Stimulated activated naive CD8-positive, alpha-beta T cell treated with anti-CD3 and anti-CD28 coated beads, Interleukin-15, Interleukin-2, amounts not matched to agents 100 U/mL and 50 U/mL, for 24 hours (primary cell): ENCODE measurements around the gene BHMT.
"Not testable (repeated sequence)": the region's sequence is repeated elsewhere in the genome, so short reads cannot be mapped to it uniquely, and the experiment has no call there.

ENCODE experiments used
- ATAC-seq: fragments of 150-1000 bp; cut with Tn5 transposase; one replicate; pipeline ENCODE4 v1.10.0; 2021
- DNase-seq: peaks from one replicate; pipeline ENCODE4 v3.0.0; 2021

The BHMT gene

DNA sequence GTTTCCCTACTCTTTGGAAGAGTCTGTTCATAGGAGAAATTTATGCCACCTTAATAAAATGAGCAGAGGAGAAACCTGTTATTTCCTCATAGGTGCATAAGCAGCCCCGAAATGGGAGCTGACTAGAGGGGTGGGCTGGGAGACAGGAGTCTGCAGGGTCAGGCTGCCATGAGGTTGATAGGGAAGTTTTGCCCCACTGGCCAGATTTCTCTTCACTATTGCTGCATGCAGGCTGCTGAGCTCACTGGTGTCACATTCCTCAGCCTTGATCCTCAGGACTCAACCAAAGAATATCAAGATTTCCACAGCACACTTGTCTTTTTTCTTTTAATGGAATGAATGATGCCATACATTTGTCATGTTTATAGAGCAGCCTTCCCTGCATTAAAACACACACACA lies 60.7 kb downstream of the BHMT start:
- DNase-seq (no peak), ATAC-seq (no peak)

DNA sequence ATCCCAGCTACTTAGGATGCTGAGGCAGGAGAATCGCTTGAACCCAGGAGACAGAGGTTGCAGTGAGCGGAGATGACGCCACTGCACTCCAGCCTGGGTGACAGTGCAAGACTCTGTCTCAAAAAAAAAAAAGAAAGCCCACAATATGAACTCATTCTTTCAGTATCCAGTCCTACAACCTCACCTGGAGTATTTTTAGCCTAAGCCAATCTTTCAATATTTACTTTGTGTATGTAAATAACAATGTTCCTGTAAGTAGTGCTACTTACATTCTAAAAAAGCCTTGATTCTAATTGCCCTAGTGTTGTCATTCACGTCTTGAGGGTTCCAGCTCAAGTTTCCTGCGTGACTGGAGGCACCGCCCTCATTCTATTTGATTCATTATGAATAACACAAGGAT lies 62.0 kb downstream of the BHMT start:
- ATAC-seq (no peak), DNase-seq (no peak)

DNA sequence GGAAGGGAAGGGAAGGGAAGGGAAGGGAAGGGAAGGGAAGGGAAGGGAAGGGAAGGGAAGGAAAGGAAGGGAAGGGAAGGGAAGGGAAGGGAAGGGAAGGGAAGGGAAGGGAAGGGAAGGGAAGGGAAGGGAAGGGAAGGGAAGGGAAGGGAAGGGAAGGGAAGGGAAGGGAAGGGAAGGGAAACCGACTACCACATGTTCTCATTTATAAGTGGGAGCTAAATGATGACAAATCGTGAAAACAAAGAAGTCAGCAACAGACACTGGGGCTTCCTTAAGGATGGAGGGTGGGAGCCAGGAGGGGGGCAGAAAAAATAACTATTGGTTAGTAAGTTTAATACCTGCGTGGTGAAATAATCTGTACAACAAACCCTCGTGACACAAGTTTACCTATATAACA lies 68.8 kb downstream of the BHMT start:
- not testable (repeated sequence) for ATAC-seq, DNase-seq

DNA sequence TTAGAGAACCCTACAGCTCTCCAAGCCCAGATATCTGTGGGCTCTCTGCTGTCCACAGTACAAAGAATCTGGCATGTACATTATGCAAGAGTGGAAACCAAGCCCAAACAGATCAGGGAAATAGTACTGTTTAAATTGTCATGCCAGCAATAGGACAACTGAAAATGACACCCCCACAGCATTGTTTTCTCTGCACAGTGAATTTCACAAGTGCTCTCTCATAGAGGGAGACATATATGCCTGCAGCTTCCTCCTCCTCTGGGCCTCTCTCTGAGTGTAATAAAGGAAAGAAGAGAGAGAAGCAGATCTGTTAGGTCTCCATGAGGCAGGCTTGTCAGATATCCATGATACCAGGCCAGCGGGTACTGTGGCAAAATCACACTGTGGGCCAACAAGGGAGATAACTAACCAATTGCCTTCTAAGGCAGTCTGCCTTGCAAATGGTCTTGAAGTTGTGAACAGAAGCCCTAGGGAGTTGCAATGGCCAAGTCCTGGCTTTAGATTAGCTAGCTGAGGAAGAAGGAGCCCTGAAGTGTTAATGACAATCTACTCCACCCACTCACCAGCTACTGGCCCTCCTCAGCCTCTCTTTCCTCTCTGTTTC lies 69.9 kb downstream of the BHMT start:
- ATAC-seq (no peak), DNase-seq (no peak)
